Heart right ventricle (tissue), 16 donors: ENCODE data around the gene HAND1. TPM values are rescaled to one million over a fixed set of nuclear protein-coding genes. Genes with fewer than 3 reads are reported as not detected.
A peak's percentile ranks its signal among the peaks of the same experiment; 100 is the strongest.

ENCODE experiments used
- ATAC-seq, 8 donors: fragments of 200-7000 bp; cut with Tn5 transposase; one replicate each; pipeline ENCODE4 v1.9.1; 2020; ENCODE audit warnings: mild to moderate bottlenecking in 8 of 8, moderate library complexity in 8 of 8, moderate number of reproducible peaks in 1 of 8
- DNase-seq, 2 donors: peaks; one replicate each; pipeline ENCODE4 v3.0.0-alpha.2; 2020
- H3K27ac ChIP-seq, 10 donors: fragments of 200-600 bp; sonication (generic) in 2 of 10; one replicate each; pipeline versions ENCODE4 v1.5.0 to v1.8.0; 2020 to 2022; ENCODE audit warnings: mild to moderate bottlenecking in 3 of 10
- H3K27me3 ChIP-seq, 7 donors: fragments of 200-600 bp; one replicate each; pipeline ENCODE4 v1.8.0; 2021 to 2022; ENCODE audit warnings: mild to moderate bottlenecking in 2 of 7
- H3K36me3 ChIP-seq, 9 donors: fragments of 200-600 bp; sonication (generic) in 1 of 9; one replicate each; pipeline versions ENCODE4 v1.5.0 to v1.8.0; 2020 to 2022; ENCODE audit warnings: mild to moderate bottlenecking in 2 of 9
- H3K4me1 ChIP-seq, 9 donors: fragments of 200-600 bp; sonication (generic) in 1 of 9; one replicate each; pipeline versions ENCODE4 v1.5.0 to v1.8.0; 2020 to 2022; ENCODE audit warnings: mild to moderate bottlenecking in 4 of 9
- H3K4me3 ChIP-seq, 10 donors: fragments of 200-600 bp; sonication (generic) in 2 of 10; one replicate each; pipeline versions ENCODE4 v1.5.0 to v1.8.0; 2020 to 2022; ENCODE audit warnings: mild to moderate bottlenecking in 7 of 10, moderate library complexity in 2 of 10
- H3K9me3 ChIP-seq, 11 donors: fragments of 200-600 bp in 10 of 11; sonication (generic) in 2 of 11; one replicate each; pipeline versions ENCODE4 v1.5.0 to v1.8.0; 2013 to 2022; ENCODE audit warnings: mild to moderate bottlenecking in 2 of 11, control low read depth in 1 of 11, moderate library complexity in 1 of 11
- WGBS, 2 donors: extraction: QIAGEN DNeasy Blood & Tissue Kit; methylation state at CpG; one replicate each; pipeline ENCODE4 v1.1.7; 2013; ENCODE audit warnings: inconsistent platforms in 1 of 2; 5-methylcytosine and 5-hydroxymethylcytosine counted together
- intact Hi-C, 10 donors: fragments of 100-400 bp; cut with DNase I; formaldehyde crosslinking; loops; one replicate each; pipeline versions ENCODE4 v1.11.1 to v1.14.2; 2022
- polyA plus RNA-seq, 2 donors: library from polyadenylated mRNA; stranded (reverse); fragments of 200-250 nt; gene quantifications; one replicate each; pipeline ENCODE4 v1.2.3, GENCODE V29; 2013
- total RNA-seq, 10 donors: library from RNA; stranded (reverse); fragmentation: NEBNext Ultra II Directional in 3 of 10; extraction: Animal tissue kit (Norgen Biotek cat#: 25700) in 3 of 10; gene quantifications; one replicate each; pipeline versions ENCODE4 v1.2.1 to v1.2.4, GENCODE V29; 2021 to 2023
- TF ChIP-seq, protein P1 (sequence below), 9 donors: fragments of 200-600 bp; sonication (generic) in 2 of 9; IDR thresholded peaks; one replicate each; pipeline versions ENCODE4 v1.5.0 to v1.8.0; 2021 to 2022; ENCODE audit warnings: antibody characterized with exemption in 9 of 9, mild to moderate bottlenecking in 5 of 9, moderate library complexity in 1 of 9
- donor health status: Arrhythmogenic right ventricular cardiomyopathy.
- donor health status: ischemic (EF 13 %, LVEDD 7.1; RV severe dilation, severe dysfunction).
- donor health status: healthy with polysubstance abuse.
- donor health status: DM: no; HTN: yes; CAD: no.
- donor health status: DM: no; HTN: no; CAD: no.
- donor health status: ischemic (EF 25% LVEDD 6.9; RV normal size, moderate dysfunction).
- donor health status: ischemic (EF 25% LVEDD 5.7; RV mildly dilated, moderate dysfunction).
- donor health status: healthy.
- donor health status: DM: yes; HTN: yes; CAD: no.
- donor health status: Ischemic cardiomyopathy.
- donor health status: ischemic (EF 35%, LVEDD 5.7; RV mildly dilated, moderate dysfunction).
- donor health status: nonischemic (EF 11% LVEDD 7.7; RV severe dilation, severe dysfunction).
- donor health status: DM: yes; HTN: yes; CAD: no.
- donor health status: PGD.
- donor health status: ischemic (EF 29% LVEDD 5.4; RV normal size, mild dysfunction).
- donor health status: nonischemic (EF 23%, LVEDD 6.1; RV moderate dilation, normal function).

The HAND1 gene
- total and polyA plus RNA-seq, 12 donors: 16.8 to 33.0 (median 24.6) TPM

GRCh38 chr5:154451957-154452356, 26.1 kb downstream of the HAND1 start:
- H3K36me3 ChIP-seq: peaks cover 0 to 72% (median 36%) of the 10 kb centered on the region in 9 donors
- no peak overlapping the region for H3K4me3 ChIP-seq
- TF ChIP-seq, protein P1, sequence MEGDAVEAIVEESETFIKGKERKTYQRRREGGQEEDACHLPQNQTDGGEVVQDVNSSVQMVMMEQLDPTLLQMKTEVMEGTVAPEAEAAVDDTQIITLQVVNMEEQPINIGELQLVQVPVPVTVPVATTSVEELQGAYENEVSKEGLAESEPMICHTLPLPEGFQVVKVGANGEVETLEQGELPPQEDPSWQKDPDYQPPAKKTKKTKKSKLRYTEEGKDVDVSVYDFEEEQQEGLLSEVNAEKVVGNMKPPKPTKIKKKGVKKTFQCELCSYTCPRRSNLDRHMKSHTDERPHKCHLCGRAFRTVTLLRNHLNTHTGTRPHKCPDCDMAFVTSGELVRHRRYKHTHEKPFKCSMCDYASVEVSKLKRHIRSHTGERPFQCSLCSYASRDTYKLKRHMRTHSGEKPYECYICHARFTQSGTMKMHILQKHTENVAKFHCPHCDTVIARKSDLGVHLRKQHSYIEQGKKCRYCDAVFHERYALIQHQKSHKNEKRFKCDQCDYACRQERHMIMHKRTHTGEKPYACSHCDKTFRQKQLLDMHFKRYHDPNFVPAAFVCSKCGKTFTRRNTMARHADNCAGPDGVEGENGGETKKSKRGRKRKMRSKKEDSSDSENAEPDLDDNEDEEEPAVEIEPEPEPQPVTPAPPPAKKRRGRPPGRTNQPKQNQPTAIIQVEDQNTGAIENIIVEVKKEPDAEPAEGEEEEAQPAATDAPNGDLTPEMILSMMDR (IDR thresholded peaks at IDR 0.05): no peak
- no peaks in the 10 kb centered on the region for H3K27me3 ChIP-seq
- no peak overlapping the region for H3K27ac ChIP-seq
- ATAC-seq (no peak), DNase-seq (no peak)
- no peaks in the 10 kb centered on the region for H3K9me3 ChIP-seq
- peaks cover 0 to 32% (median 25%) of the 10 kb centered on the region in 9 donors for H3K4me1 ChIP-seq
- WGBS, 2 donors: 91 to 95% methylated on average over 8 of the region's 8 CpGs
- intact Hi-C loops: no loop called here

GRCh38 chr5:154449786-154450185, 28.2 kb downstream of the HAND1 start:
- WGBS, 2 donors: 85 to 88% methylated on average over 2 of the region's 2 CpGs
- peaks cover 0 to 38% (median 29%) of the 10 kb centered on the region in 9 donors for H3K4me1 ChIP-seq
- H3K4me3 ChIP-seq: no peak overlapping the region
- no peaks in the 10 kb centered on the region for H3K9me3 ChIP-seq
- intact Hi-C loops: no loop called here
- no peaks in the 10 kb centered on the region for H3K27me3 ChIP-seq
- TF ChIP-seq, protein P1 (IDR thresholded peaks at IDR 0.05): no peak
- H3K27ac ChIP-seq: no peak overlapping the region
- ATAC-seq (no peak), DNase-seq (no peak)
- peaks cover 0 to 50% (median 19%) of the 10 kb centered on the region in 9 donors for H3K36me3 ChIP-seq

DNA sequence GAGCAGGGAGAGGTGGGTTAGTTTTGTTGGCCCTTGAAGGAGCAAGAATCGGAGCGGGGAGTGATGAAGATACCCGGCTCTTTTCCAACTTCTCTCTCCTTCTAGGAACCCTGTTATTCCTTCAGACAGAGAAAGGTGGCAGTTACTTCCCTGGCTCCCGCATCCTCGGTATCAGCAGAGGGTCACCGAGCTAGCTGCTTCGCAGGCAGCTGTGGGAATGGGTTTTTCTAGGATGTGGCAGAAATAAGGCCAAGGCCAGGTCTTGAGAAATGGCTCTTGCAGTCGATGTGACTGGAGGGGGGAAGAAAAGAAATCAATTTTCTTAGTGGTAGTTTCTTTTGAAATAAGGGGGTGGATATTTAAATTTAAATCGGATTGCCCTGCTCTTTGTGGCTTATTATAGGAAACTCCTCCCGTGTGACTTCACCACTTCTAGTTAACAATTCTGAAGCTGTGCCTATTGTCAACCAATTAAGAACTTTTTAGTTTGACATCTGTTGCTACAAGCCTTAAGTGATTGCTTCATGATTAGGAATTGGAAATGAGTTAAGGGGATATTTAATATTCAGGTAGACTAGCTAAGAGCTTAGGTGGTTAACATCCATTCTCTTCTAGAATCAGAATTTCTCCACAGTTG, 30.8 kb downstream of the HAND1 start:
- intact Hi-C loops: no loop called here
- DNase-seq (no peak), ATAC-seq (no peak)
- Histone ChIP-seq H3K9me3 (no peaks in the 10 kb centered on the region), H3K4me1 (peaks cover 0 to 46% (median 38%) of the 10 kb centered on the region in 9 donors), H3K36me3 (peaks cover 0 to 29% (median 8%) of the 10 kb centered on the region in 9 donors), H3K4me3 (peak overlapping the region; percentile 79 to 99 (median 96)), H3K27ac (peak overlapping the region in 9 of 10 donors; percentile 51 to 94 (median 90)), H3K27me3 (no peaks in the 10 kb centered on the region)
- 2 to 4% methylated on average over 10 of the region's 10 CpGs for WGBS, 2 donors
- TF ChIP-seq, protein P1 (IDR thresholded peaks at IDR 0.05): no peak

DNA sequence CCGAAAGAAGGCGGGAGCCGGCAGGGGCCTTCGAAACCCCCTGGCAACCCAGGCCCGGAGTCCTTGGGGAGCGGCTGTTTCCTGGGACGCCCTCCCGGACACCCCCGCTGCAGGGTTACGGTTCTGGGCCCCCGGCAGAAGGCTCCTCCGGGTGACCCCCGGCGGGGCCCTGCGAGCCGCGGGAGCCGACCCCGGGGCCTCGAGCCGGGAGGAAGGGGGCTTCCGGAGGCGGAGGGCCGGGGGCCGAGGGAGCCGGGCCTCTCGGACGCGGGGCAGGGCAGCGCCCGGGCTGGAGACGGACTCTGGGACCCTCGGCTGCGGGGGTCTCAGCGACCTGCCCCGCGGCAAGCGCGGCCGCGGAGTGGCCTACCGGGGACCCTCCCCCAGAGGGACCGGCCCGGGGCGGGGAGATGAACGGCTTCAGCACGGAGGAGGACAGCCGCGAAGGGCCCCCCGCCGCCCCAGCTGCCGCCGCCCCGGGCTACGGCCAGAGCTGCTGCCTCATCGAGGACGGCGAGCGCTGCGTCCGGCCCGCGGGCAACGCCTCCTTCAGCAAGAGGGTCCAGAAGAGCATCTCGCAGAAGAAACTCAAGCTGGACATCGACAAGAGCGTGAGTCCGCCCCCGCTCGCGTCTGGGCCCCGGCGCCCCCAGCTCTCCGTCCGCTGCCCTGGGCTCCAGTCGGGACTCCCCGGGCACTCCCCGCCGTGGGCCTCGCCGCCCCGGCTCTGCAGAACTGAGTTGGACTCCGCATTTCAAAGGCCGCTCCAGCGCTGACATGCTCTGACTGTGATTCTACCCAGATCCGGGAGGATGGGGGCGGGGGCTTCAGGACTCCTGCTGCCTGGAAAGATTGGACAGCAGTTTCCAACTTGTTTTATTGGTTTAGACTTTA, 31.6 kb downstream of the HAND1 start:
- 0% methylated on average over 68 to 87 of the region's 87 CpGs for WGBS, 2 donors
- Histone ChIP-seq H3K27me3 (no peaks in the 10 kb centered on the region), H3K4me1 (peaks cover 0 to 46% (median 38%) of the 10 kb centered on the region in 9 donors), H3K36me3 (peaks cover 0 to 29% (median 1%) of the 10 kb centered on the region in 9 donors), H3K9me3 (no peaks in the 10 kb centered on the region), H3K27ac (peak overlapping the region; percentile 51 to 94 (median 89)), H3K4me3 (peak overlapping the region; percentile 79 to 99 (median 96))
- ATAC-seq (peak in 6 of 8 donors; percentile 3 to 39 (median 29)), DNase-seq (peak; percentile 44 to 47)
- TF ChIP-seq, protein P1 (IDR thresholded peaks at IDR 0.05): no peak
- intact Hi-C loops: no loop called here
